GM10266 (cell line): ENCODE measurements around the gene SLC38A11.

Experiments used
- DNase-seq: peaks from one replicate; pipeline ENCODE4 v3.0.0; 2012; ENCODE audit errors: extremely low spot score
- TF ChIP-seq, protein P1 (sequence below): IDR thresholded peaks from 2 replicates; pipeline ENCODE4 v1.5.1; 2012; ENCODE audit warnings: mild to moderate bottlenecking, low read depth; ENCODE audit not compliant: control insufficient read depth, insufficient read depth; ENCODE audit errors: missing control alignments

SLC38A11 gene

DNA sequence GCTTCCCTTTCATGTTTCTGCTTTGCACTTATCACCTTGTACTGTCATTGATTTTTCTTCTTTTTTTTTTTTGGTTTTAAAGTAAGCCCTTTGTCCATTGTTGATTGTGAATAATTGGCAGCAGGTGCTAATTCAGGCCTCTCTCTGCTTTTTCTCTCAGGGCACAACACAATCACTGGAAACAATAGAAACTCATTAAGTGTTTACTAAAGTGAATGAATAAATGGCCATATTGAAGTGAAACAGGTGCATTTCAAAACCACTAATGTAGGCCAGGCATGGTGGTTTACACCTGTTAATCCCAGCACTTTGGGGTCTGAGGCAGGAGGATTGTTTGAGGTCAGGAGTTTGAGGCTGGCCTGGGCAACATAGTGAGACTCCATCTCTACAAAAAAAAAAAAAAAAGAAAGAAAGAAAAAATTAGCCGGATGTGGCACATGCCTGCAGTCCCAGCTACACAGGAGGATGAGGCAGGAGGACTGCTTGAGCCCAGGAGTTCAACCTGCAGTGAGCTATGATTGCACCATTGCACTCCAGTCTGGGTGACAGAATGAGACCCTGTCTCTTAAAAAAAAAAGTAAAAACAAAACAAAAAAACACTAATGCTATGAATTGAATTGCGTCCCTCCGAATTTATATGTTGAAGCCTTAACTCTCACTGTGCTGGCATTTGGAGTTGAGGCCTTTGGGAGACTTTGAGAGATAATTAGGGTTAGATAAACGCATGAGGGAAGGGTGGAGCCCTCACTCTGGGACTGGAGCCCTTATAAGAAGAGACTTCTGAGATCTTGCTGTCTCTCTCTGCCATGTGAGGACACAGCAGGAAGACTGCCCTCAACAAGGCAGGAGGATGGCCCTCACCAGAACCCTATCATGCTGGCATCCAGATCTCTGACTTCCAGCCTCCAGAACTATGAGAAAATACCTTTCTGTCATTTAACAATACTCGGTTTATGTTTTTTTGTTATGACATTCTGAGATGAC lies 19.9 kb downstream of the SLC38A11 start:
- TF ChIP-seq, protein P1, sequence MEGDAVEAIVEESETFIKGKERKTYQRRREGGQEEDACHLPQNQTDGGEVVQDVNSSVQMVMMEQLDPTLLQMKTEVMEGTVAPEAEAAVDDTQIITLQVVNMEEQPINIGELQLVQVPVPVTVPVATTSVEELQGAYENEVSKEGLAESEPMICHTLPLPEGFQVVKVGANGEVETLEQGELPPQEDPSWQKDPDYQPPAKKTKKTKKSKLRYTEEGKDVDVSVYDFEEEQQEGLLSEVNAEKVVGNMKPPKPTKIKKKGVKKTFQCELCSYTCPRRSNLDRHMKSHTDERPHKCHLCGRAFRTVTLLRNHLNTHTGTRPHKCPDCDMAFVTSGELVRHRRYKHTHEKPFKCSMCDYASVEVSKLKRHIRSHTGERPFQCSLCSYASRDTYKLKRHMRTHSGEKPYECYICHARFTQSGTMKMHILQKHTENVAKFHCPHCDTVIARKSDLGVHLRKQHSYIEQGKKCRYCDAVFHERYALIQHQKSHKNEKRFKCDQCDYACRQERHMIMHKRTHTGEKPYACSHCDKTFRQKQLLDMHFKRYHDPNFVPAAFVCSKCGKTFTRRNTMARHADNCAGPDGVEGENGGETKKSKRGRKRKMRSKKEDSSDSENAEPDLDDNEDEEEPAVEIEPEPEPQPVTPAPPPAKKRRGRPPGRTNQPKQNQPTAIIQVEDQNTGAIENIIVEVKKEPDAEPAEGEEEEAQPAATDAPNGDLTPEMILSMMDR: no peak
- DNase-seq: no peak

DNA sequence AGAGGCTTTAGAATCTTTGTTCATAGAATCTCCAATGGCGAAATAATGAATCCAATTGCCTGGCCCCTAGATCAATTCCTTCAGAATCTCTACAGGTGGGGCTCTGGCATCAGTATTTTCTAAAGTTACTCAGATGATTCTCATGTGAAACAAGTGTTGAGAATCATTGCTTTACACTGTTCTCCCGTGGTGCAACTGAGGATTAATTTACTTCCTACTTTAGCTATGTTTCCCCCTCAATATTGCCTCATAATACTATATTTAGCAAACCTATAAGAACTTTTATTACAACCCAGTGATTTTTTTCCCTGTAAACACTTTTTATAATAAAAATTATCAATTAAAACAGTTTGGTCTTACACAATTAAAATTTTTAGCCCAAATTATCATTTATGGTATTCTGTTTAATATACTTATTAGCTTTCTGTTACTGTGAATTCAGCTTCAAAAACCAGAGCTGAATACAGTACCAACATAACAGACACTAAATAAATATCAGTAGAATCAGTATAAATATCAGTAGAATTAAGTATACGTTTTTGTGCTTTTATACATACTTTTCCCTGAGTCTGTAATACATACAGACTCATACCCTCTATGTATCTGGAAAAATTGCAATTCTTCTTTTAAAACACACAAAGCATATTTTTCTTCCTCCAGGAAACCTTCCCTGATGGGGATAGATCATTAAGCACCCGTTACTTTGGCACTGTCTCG lies 20.8 kb downstream of the SLC38A11 start:
- TF ChIP-seq, protein P1: no peak
- DNase-seq: no peak

DNA sequence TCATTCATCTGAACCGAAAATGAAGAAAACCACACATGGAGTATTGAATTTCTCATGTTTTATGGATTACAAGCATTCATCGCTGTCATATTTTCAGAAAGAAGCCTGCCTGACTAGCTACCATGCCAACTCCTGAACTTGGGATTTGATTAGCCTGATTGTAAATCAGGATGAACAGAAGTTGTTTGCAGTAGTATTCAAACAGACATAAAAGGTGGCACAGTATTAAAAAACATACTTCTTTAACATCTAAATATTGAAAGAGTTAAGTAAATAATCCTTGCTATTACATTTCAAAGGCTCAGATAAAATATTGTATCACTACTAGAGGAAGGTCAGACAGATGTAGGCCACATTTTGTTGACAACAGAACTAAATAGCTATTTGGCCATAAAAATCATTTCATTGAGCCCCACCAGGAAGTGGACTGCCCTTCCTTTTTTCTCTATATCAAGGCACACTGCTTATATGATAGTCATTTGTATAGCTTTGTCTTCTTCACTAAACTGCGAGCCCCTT lies 21.6 kb downstream of the SLC38A11 start:
- TF ChIP-seq, protein P1: no peak
- DNase-seq: no peak

DNA sequence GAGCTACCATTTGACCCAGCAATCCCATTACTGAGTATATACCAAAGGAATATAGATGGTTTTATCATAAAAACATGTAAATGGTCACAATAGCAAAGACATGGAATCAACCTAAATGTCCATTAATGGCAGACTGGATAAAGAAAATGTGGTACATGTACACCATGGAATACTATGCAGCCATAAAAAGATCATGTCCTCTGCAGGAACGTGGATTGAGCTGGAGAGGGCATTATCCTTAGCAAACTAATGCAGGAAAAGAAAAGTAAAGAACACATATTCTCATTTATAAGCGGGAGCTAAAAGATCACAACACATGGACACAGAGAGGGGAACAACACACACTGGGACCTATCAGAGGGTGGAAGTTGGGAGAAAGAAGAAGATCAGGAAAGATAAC lies 22.9 kb downstream of the SLC38A11 start:
- TF ChIP-seq, protein P1: no peak
- DNase-seq: no peak

DNA sequence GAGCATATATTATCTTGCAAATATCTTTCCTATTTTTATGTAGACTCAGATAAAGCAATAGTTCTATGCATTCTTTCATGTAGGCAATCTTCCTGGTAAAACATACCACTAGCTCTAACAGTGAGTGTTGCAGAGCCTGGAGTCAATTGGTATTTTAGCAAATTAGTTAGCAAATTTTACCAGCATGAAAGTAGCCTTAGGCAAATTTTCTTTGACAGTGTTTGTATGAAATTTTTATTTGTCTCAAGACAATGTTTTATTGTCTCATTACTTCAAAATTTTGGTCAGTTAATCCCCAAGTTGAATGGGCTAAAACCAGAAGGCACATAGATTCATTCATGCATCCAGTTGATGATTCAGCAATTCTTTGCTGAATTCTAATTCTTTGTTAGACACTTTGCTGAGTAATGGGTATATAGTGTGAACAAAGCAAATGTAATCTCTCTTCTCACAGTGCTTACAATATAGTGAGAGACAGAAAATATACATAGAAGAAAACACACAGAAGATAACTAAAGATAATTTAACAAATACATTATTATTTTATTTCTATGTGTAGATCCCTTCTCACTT lies 27.1 kb downstream of the SLC38A11 start:
- TF ChIP-seq, protein P1: no peak
- no peak for DNase-seq

DNA sequence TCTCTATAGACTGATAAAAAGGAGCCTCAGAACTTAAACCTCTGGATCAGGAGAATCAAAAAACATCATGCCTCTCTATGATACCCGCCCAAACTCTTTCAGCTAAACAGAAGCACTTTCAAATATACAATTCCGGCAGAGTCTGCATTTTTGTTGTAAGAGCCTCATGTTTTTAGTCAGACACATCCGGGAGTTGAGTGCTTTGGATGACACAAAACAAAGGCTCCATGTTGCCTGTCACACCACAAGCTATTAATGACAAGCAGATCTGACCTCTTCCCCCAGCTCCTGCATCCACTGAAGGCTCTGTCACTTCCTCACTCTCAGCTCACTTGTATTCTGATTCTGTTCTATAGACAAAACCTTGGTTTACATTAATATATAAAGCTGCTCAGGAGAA lies 33.2 kb downstream of the SLC38A11 start:
- DNase-seq: no peak
- TF ChIP-seq, protein P1: no peak

DNA sequence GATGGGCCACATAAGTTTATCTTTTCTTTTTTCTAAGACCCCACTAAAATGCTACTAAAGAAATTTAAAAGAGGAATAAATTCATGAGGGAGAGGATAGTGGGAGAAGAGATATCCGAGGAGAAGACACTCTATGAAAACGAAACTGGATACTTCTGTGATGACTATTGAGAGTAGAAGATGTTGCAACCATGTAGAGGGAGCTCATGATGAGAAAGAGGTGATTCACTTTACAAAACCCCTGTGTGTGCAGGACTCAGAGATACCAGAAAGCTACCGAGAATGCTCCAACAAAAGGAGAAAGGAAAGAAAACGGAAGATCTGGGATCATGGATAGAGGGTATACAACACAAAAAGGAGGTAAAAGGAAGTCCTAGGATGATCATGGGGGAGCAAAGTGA lies 34.9 kb downstream of the SLC38A11 start:
- TF ChIP-seq, protein P1: no peak
- no peak for DNase-seq
